Activated CD4-positive, alpha-beta T cell treated with anti-CD3 and anti-CD28 coated beads, Interleukin-2, Interleukin-4, amounts not matched to agents 100 ng/mL and 50 ng/mL, durations not matched to agents 16 hours and 8 hours (primary cell): Measurements from ENCODE around the gene GBE1.
"Not testable (repeated sequence)": the region's sequence is repeated elsewhere in the genome, so short reads cannot be mapped to it uniquely, and the experiment has no call there.

ENCODE experiments used
- DNase-seq: peaks from one replicate; pipeline ENCODE4 v3.0.0-alpha.2; 2020; ENCODE audit warnings: low spot score

Gene GBE1

DNA sequence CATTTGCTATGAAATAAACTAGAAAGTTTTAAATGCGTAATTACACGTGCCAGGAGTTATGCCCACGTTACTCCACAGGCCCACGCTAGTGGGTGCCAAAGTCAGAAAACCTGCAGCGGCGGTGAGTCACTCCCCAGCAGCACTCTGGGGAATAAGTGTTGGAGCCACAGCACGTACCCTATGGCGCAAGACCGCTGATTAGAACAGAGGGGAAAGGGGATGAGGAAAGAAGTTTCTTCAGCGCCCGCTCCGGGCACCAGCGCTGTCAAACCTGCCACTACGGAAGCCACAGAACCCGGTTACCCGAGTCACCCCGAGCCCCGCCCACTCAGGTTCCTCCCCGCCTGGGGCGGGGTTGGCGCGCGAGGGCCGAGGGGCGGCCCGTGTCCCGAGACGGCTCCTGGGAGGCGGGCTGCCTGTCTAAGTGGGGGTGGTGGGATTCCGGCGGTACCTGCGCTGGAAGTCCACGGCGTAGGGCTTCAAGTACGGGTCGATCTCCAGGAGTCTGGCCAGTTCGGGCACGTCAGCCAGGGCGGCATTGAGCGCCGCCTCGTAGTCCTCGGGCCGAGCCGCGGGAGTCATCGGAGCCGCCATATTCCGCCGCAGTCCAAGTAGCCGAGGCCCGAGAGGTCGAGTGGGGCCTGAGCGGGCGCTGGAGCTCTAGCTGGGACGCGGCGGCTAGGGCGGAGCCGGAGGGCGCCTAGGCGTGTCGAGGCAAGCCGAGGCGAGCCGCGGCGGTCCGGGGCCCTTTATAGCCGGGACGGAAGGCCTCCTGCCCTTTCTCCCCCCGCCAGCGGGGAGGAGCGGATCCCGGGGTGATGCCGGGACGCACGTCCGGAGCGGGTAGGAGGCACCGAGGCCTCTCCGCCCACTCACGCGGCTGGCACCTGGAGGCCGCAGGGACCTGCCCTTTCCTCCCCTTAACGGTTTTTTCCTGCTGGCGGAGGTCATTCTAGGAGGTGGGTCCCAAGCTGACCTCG, at the start of gene GBE1:
Gene GBE1 (minus strand): TSS at position 722 of the 980 bp plus-strand sequence. CDS start 128 bp downstream, at position 594.
- peak; percentile 92 for DNase-seq

DNA sequence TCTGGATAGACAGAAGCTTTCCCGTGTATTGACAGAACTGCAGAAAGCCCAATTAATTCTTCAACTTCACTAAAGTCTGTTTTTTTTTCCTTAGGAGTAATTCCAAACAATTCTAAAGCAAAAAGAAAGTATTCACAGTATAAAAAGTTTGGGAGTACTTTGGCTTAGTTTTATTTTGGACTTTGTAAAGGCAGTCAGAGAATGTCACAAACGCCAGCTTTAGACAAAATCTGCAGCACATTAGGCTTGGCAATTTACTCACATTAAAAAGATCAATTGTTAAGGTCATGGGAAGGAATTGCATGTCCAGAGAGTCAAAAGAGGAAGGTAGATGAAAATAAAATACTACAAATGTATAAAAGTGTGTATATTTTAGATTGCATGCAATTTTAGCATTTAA, 47.5 kb upstream of the GBE1 start:
- no peak for DNase-seq

DNA sequence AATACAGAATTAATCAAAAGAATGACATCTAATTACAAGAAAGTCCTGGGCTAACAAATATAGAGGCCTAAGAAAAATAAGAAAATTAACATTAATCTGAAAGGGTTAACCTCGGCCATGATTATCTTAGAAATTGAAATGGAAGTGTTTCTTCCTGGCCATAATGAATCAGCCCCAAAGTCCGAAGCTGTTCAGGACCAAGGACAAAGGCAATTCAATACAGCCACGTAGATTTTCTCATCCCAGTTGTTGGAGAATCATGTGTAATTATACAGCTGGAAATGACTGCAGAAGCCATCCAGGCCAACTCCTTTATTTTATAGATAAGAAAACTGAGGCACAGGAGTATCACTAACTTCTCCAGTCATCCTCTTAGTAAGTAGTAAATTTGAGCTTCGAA, 38.0 kb upstream of the GBE1 start:
- no peak for DNase-seq

DNA sequence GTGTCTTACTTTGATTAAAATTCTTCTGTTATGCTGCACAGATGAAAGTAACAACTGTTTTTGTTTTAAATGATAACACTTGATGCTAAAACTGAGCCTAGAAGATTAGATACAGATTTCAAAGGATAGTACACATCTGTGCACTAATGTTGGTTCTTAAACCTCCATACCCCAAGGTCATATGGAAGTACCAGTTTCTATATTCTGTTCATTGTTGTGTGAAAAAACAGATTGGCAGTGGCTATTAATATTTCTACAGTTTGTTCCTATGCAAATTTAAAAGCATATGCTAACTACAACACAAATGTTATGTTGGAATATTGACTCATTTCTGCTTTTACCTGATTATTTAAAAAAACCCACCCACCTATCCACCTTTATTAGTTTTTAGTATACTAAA, 32.0 kb upstream of the GBE1 start:
- no peak for DNase-seq

DNA sequence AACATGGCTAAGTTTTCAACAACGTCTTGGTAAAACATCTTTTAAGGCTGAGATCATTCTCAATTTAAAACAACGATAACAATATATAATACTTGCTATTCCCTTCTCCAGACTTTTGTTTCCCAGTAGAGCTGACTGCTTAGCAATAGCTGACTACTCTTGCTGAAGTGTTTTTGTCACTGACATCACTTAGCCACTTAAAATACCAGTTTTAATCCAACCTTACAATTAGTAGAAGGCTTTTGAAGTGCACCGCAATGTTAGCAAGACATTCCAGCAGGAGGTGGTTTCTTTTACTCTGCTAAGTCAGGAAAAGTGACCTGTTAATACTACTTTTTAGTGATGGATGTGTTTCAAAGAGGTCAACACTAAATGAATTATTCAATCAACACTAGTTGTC, 28.7 kb upstream of the GBE1 start:
- no peak for DNase-seq

DNA sequence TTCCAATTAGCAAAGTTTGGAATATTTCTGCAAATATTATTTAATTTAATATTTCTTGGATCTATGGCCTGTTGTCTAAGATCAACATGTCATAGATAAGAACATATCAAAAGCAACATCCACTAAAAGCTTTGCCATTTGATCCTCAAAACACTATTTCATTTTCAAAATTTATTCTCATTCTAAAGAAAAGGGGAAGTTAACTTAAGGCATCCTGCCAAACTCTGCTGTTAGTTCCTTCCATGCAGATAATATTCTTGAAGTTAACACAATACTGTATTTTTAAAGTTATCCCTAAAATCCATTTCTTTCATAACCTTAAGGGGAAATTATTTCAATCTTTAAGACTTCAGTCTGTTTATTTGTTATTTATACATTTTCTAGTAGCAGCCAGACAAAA, 28.2 kb upstream of the GBE1 start:
- no peak for DNase-seq

DNA sequence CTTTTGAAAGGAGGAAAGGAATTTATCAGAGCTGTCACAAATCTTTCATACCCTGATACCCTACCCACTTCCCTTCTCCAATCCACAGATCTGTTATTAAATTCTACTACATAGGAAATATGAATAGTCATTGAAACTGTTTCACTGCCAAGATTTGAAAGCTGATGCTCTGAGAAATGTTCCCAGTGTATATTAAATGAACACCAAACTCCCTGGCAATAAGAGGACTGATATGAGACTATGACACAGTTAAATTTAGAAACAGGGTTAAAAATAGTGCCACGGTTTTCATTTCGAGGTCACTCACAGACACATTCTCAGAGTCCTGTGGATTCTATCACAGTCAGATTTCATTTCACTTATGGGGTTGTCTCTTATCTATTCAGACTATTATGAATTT, 27.2 kb upstream of the GBE1 start:
- no peak for DNase-seq

DNA sequence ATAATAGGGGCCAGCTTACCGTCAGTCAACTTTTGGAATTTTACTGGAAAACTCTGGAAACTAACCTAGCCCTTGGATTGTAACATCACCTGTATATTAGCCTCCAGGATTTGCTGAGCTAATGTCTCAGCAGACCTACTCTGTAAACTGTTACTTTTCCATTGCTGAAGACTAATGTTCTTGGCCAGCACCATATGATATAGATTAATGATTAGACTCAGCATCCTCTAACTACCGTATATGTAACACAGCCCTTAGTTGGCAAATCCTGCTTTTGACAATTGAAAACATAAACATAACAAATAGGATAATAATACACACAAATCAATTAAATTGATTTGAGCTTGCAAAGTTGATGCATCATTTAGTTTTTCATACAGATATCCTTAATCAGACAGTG, 26.6 kb upstream of the GBE1 start:
- no peak for DNase-seq

DNA sequence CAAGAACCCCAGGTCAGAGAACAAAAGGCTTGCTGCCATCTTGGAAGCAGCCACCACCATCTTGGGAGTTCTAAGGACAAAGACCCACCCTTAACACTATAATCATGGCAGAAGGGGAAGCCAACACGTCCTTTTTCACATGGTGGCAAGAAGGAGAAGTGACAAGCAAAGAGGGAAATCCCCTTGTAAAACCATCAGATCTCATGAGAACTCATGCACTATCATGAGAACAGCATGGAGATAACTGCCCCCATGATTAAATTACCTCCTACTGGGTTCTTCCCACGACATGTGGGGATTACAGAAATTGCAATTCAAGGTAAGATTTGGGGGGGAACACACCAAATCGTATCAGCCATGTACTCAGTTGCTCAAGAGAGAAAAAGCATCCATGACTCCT, 21.1 kb upstream of the GBE1 start:
- no peak for DNase-seq

DNA sequence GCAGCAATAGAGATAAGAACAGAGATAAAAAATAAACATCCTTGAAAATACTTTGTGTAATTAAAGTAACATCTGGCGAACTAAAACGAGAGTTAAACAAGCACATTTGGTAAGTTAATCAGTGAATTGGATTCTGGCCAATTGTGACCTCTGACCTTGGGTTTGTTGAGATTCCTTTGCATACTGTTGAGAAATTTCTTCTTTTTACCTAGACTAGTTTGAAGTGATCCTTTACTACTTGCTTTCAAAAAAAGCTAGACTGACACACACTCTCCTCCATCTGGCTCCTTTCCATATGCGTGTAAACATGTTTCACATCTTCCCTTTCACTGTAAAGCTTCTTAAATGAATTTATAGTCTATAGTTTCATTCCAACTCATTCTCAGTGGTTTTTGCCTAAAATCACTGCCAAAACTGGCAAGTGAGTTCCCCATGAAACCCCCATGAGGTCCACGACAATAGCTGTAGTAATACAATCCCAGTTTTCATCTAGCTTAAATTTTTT, 17.3 kb upstream of the GBE1 start:
- DNase-seq = no peak

DNA sequence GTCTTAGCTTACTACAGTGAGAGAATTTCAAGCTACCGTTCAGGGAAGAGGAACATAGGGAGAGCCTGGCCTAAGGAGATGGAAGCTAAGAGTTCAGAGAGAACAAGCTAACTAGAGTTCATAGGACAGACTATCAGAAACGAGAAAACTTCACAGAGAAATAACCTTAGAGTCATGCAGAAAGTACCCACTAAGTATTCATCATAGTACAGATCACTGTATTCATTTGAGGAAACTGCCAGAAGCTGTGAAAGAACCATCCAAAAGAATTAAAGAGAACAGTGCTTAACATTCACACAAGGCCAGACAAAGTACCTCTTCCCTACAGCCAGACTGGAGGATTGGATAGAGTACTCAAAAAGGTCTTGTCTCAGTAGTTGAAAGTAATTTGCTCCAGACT, 15.2 kb upstream of the GBE1 start:
- no peak for DNase-seq

DNA sequence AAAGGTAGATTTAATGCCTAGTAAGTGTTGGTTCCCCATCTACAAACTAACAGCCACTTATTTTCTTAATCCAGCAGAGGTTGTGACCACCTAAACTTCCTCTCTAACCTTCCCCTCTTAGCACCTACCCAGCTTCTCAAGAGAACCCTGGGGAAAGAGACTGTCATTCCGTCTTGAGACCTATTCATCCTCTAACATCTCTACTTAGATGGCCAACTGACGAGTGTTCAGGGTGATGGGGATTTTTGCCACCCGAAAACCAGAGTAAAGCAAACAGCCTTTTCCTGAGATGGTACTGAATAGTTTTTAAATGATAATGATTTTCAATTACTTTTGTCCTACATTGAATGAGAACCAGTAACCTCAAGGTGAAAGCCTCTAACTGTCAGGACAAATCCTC, 9.3 kb upstream of the GBE1 start:
- no peak for DNase-seq

DNA sequence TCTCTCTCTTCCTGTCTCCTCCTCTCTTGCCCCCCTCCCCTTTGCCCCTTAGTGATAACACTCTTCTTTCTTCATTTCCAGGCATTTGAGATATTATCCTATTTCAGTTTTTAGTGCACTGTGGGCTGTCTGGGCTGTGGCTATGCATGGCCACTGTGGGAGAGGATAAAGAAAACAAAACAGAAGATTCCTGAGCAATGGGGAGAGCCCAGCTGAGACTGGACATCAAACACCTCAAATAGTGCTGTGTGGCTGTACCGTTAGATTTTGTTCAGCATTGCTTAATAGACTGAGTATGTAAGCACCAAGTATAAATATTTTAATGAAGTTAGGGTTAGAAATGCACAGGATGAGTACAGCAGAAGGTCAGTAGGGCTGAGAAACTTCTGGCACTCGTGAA, 7.9 kb upstream of the GBE1 start:
- no peak for DNase-seq

DNA sequence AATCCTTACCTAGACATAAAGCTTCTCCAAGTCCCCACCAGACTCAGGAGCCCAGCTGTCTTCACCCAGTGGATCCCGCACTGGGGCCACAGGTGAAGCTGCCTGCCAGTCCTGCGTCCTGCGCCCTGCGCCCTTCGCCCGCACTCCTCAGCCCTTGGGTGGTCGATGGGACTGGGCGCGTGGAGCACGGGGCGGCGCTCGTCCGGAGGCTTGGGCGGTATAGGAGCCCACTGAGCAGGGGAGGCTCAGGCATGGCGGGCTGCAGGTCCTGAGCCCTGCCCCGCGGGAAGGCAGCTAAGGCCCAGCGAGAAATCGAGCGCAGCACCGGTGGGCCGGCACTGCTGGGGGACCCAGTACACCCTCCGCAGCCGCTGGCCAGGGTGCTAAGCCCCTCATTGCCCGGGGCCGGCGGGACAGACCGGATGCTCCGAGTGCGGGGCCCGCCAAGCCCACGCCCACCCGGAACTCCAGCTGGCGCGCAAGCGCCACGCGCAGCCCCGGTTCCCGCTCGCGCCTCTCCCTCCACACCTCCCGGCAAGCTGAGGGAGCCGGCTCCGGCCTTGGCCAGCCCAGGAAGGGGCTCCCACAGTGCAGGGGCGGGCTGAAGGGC, 5.9 kb upstream of the GBE1 start:
- DNase-seq = not testable (repeated sequence)

DNA sequence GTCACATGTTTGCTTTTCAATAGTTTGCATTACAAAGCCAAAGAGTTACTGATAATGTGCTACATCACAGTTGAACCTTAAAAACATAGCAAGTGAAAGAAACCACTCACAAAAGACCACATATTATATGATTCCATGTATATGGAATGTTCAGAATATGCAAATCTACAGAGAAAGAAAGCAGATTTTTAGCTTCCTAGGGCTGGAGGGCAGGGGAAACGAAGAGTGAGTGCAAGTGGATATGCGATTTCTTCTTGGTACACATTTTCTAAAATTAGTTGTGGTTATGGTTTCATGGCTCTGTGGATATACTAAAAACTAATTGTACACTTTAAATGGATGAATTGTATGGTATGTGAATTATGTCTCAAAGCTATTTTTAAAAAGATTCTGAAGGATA, 4.0 kb upstream of the GBE1 start:
- no peak for DNase-seq

DNA sequence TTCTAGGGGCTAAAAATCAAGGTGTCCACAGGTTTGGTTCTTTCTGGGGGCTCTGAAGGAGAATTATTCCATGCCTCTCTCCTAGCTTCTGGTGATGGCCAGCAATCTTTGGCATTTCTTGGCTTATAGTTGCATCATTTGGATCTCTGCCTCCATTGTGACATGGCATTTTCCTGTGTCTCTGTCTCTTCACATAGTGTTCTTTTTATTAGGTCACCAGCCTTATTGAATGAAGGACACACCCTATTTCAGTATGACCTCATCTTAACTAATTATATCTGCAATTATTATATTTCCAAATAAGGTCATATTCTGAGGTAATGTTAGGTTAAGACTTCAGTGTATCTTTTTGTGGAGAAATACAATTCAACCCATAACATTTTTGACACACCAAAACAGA, 3.2 kb upstream of the GBE1 start:
- DNase-seq = no peak

DNA sequence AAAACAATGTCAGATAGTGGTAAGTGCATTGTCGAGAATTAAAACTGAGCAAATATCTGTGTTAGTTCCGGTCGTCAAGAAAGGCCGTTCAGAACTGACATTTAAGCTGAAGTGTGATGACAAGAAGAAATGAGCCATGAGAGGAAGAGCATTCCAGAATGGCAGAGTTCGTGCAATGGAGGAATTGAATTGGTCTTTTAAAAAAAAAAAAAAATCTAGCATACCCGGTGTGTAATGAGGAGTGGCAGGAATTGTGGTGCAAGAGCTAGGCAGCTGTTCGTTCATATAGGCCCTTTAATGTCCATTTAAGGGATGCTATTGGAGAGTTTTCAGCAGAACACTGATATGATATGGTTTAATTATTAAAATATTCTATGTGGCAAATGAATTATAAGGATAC, 2.6 kb upstream of the GBE1 start:
- DNase-seq = no peak

DNA sequence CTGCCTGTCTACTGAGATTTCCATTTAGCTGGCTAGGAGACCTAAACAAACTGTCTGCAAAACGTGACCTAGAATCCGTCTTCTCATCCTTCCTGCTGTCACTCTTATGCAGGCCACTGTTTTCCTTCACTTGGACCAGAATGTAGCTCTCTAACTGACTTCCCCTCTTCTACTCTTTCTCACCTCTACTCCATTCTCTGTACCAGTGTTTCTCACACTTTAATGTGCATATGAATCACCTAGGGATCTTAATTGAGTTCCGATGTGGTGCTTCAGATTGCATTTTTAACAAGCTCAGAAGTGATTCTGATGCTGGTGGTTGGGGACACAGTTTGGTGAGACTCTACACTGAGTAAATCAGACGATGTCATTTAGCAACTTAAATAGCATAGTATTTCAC, 1.6 kb upstream of the GBE1 start:
- DNase-seq = no peak

DNA sequence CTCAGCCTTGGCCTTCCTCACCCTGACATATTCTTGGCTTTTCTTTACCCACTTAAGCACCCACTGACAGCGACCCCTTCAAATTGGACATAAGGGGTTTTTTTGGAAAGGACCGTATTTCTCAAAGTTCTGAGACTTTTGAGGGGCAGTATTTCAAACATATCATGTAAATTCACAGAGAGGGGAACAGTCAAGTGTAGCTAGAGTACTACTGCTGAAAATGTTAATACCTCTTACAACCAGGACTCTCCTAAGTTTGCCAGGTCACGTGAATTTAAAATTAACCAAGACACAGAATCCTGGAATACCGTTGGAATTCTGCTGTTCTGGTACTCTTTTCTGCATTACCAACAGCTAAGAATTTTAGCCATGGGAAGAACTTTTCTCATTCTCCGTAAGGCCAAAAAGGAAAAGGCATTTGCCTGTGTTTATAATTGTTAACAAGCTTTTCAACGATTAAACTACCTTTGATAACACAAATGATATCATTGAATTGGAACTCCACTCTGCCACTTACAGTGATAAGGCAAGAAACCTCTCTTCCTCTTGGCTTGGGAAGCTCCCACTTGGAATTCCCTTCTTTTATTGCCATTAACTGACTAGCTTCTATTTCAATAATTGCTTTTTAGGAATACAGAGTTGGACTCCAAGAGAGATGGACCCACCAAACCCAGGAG, 597 bp upstream of the GBE1 start:
- no peak for DNase-seq

DNA sequence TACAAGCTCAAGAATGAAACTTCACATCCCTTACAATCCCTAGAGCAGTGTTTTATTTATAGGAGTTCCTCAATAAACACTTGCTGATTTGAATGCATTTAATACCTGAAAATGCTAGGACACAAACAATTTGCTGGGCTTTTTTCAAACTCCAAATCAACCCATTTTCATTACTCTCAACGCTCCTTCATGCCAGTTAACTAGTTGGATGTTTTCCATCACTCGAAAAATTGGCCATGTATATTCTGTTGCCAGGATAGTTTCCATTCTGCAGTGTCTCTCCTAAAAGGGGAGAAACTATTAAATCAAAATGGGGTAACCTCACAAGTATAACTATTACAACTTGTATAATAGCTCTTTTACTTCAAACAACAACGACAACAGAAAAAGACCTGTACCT, 1.2 kb downstream of the GBE1 start:
- no peak for DNase-seq

DNA sequence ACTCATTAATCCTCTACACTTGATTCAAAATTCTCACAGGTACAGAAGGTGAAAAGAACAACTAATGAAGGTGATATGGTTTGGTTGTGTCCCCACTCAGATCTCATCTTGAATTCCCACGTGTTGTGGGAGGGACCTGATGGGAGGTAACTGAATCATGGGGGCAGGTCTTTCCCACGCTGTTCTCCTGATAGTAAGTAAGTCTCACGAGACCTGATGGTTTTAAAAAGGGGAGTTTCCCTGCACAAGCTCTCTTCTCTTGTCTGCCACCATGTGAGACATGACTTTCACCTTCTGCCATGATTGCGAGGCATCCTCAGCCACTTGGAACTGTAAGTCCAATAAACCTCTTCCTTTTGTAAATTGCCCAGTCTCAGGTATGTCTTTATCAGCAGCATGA, 2.7 kb downstream of the GBE1 start:
- DNase-seq = not testable (repeated sequence)

DNA sequence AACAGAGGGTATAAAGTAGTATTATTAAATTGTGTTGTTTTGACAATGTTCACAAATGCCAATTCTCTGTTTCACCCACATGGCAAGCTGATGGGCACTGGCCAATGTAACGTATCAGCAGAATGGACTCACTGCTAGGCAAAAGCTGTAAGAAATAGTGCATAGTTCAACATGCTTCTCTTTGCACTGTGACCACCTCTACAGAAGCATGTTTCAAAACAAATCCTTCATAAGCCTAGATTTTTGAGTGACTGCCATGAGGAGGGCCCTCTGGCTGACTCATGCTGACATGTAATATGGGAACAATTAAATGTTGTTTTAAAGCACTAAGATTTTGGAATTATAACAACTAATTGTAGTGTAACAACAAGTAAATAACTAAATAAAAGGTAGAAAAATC, 3.2 kb downstream of the GBE1 start:
- no peak for DNase-seq
